Calu3 (cell line): ENCODE results near the gene ITGA2B. TPM values are rescaled to one million over a fixed set of nuclear protein-coding genes. Genes with fewer than 3 reads are reported as not detected.
"Not testable (repeated sequence)": the region's sequence is repeated elsewhere in the genome, so short reads cannot be mapped to it uniquely, and the experiment has no call there.

Experiments
- BruUV-seq: library from RNA; stranded (reverse); fragments of 400-500 nt; replicated peaks from 2 replicates; lab custom pipeline; 2021; lab: Mats Ljungman, UMichigan
- CTCF ChIA-PET: fragments of 300-600 bp; sonication (Branson Sonifier 250); formaldehyde crosslinking; loops from one replicate; lab custom pipeline; 2022; ENCODE audit warnings: antibody characterized with exemption; lab: Charles Lee
- DNase-seq: peaks from one replicate; pipeline ENCODE4 v3.0.0; 2022
- H3K27ac Mint-ChIP-seq: one replicate; pipeline ENCODE4 v1.8.0; 2022; ENCODE audit warnings: mixed read lengths; ENCODE audit not compliant: unreplicated experiment
- H3K27me3 Mint-ChIP-seq: one replicate; pipeline ENCODE4 v1.8.0; 2022; ENCODE audit warnings: mixed read lengths; ENCODE audit not compliant: unreplicated experiment
- H3K36me3 Mint-ChIP-seq: one replicate; pipeline ENCODE4 v1.8.0; 2022; ENCODE audit warnings: mild to moderate bottlenecking, moderate library complexity, mixed read lengths; ENCODE audit not compliant: insufficient read depth, unreplicated experiment
- H3K4me1 Mint-ChIP-seq: one replicate; pipeline ENCODE4 v1.8.0; 2022; ENCODE audit warnings: mild to moderate bottlenecking, low read depth, mixed read lengths; ENCODE audit not compliant: unreplicated experiment
- H3K4me3 Mint-ChIP-seq: one replicate; pipeline ENCODE4 v1.8.0; 2022; ENCODE audit warnings: mild to moderate bottlenecking, low read depth, moderate library complexity, mixed read lengths; ENCODE audit not compliant: unreplicated experiment
- H3K9me3 Mint-ChIP-seq: one replicate; pipeline ENCODE4 v1.8.0; 2022; ENCODE audit warnings: low read depth, mixed read lengths; ENCODE audit not compliant: unreplicated experiment
- intact Hi-C: fragments of 100-400 bp; cut with micrococcal nuclease; formaldehyde crosslinking; loops from one replicate; pipeline ENCODE4 v1.10.0; 2022; ENCODE audit not compliant: unreplicated experiment
- total RNA-seq: library from RNA; stranded (reverse); gene quantifications from 2 replicates; pipeline ENCODE4 v1.2.3, GENCODE V29; 2022
- TF ChIP-seq, protein P1 (sequence below): fragments of 200-600 bp; IDR thresholded peaks from one replicate; pipeline ENCODE4 v1.8.0; 2022; ENCODE audit warnings: antibody characterized with exemption; ENCODE audit not compliant: unreplicated experiment

The ITGA2B gene
- total RNA-seq, 1 experiment from 2014 or later, result 1.6 TPM

DNA sequence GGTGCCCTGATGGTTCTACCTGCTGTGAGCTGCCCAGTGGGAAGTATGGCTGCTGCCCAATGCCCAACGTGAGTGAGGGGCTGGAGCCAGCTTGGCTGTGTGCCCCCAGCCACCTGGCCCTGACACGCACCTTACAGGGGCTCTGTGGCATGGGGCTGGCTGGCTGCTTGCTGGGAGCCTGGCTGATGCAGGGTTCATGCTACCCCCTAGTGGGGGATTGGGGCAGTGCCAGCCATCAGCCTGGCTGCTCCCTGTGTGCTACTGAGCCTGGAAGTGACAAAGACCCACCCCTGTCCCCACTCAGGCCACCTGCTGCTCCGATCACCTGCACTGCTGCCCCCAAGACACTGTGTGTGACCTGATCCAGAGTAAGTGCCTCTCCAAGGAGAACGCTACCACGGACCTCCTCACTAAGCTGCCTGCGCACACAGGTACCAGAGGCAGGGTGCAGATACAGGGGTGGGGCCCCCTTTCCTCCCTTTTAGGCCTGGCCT, 38.7 kb downstream of the ITGA2B start:
- DNase-seq, result peak; percentile 90
- Mint-ChIP-seq H3K4me3 (no peak overlapping the region), H3K36me3 (peaks cover 18% of the 10 kb centered on the region), H3K27ac (no peak overlapping the region), H3K27me3 (peaks cover 9% of the 10 kb centered on the region), H3K9me3 (no peaks in the 10 kb centered on the region), H3K4me1 (peaks cover 8% of the 10 kb centered on the region)
- CTCF ChIA-PET, result interaction anchor here (0.6 to 2.2 kb wide), 4 partner anchors 10 to 129 kb away, joined by 3 to 5 read pairs (median 4); partner anchors contain the start of gene SLC25A39
- no TSS peak for BruUV-seq
- intact Hi-C loops, result no loop called here
- TF ChIP-seq, protein P1, sequence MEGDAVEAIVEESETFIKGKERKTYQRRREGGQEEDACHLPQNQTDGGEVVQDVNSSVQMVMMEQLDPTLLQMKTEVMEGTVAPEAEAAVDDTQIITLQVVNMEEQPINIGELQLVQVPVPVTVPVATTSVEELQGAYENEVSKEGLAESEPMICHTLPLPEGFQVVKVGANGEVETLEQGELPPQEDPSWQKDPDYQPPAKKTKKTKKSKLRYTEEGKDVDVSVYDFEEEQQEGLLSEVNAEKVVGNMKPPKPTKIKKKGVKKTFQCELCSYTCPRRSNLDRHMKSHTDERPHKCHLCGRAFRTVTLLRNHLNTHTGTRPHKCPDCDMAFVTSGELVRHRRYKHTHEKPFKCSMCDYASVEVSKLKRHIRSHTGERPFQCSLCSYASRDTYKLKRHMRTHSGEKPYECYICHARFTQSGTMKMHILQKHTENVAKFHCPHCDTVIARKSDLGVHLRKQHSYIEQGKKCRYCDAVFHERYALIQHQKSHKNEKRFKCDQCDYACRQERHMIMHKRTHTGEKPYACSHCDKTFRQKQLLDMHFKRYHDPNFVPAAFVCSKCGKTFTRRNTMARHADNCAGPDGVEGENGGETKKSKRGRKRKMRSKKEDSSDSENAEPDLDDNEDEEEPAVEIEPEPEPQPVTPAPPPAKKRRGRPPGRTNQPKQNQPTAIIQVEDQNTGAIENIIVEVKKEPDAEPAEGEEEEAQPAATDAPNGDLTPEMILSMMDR, result peak; percentile 97

DNA sequence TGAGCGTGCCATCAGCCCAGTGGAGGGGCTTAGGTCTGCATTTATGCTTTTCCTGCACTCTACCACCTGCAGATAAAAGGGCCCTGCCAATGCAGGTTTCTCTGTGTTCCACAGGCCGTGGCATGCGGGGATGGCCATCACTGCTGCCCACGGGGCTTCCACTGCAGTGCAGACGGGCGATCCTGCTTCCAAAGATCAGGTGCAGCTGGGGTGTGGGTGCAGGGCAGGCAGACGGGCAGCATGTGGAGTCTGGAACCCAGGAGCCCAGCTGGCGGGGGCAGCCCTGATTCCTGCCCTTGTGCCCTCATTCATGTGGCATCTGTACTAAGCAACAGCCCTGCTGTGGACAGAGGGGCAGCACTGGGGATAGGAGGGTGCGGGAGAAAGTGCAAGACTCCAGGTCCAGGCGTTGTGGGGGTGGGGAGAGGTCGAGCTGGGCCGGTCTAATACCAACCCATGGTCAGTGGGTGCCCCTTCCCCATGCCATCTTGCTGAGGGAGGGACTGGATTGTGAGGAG, 39.8 kb downstream of the ITGA2B start:
- TF ChIP-seq, protein P1, result no peak
- H3K4me3 Mint-ChIP-seq, result no peak overlapping the region
- no peak overlapping the region for H3K27ac Mint-ChIP-seq
- DNase-seq, result no peak
- no peaks in the 10 kb centered on the region for H3K27me3 Mint-ChIP-seq
- no TSS peak for BruUV-seq
- intact Hi-C loops, result loop anchor here (5.0 kb wide), 2 partner anchors 127 to 147 kb away; no protein-coding TSS in a partner anchor
- CTCF ChIA-PET, result interaction anchor here (0.6 to 1.8 kb wide), 2 partner anchors 18 to 478 kb away, joined by 3 to 5 read pairs; no protein-coding TSS in a partner anchor
- H3K36me3 Mint-ChIP-seq, result peaks cover 30% of the 10 kb centered on the region
- no peaks in the 10 kb centered on the region for H3K9me3 Mint-ChIP-seq
- H3K4me1 Mint-ChIP-seq, result peaks cover 11% of the 10 kb centered on the region

- intact Hi-C loops, result loop anchor here (5.0 kb wide), 2 partner anchors 127 to 147 kb away; no protein-coding TSS in a partner anchor
- Mint-ChIP-seq H3K27ac (no peak overlapping the region), H3K27me3 (no peaks in the 10 kb centered on the region), H3K4me3 (no peak overlapping the region), H3K4me1 (peaks cover 11% of the 10 kb centered on the region), H3K9me3 (no peaks in the 10 kb centered on the region), H3K36me3 (peaks cover 36% of the 10 kb centered on the region)
- no peak for DNase-seq
- TF ChIP-seq, protein P1, result no peak
- CTCF ChIA-PET, result interaction anchor here (1.8 kb wide), 1 partner anchor 18 kb away, joined by 5 read pairs; no protein-coding TSS in a partner anchor
- no TSS peak for BruUV-seq
These were observed 40.5 kb downstream of the ITGA2B start for GRCh38 chr17:44348988-44349364.

DNA sequence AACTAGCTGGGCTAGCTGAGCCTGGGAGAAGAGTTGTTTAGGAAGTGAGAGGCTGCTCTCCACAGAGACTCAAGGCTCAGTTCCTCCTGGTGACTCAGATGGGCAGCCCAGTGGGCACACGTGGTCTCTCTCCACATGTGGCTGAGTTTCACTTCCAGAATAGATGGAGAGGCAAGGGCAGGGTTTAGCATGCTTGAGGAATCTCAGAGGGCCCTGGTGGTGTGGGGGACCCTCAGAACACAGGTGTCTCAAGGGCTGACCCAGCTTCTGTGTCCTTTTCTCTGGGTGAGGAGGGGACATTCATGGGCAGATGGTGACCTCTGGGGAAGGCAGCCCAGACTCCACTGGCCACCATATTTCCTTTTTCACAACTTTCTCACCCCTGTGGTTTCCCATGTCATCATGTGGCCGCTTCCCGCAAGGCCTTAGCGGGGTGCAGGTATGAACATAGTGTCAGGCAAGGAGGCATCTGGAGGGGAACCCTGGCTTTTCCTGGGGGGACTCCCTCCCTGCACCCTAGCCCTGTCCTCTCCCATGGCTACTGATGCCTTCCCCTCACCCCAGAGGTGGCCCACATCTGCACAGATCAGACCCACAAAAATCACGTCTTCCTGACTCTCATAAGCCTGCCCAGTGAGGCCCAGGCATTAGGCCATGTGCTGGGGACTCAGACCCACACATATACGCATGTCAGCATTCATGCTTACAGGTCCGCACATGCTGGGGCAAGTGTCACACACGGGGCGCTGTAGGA, 41.0 kb downstream of the ITGA2B start:
- H3K4me3 Mint-ChIP-seq, result no peak overlapping the region
- TF ChIP-seq, protein P1, result no peak
- DNase-seq, result no peak
- no peaks in the 10 kb centered on the region for H3K27me3 Mint-ChIP-seq
- intact Hi-C loops, result loop anchor here (5.0 kb wide), 2 partner anchors 126 to 146 kb away; no protein-coding TSS in a partner anchor
- no peak overlapping the region for H3K27ac Mint-ChIP-seq
- BruUV-seq, result no TSS peak
- no peaks in the 10 kb centered on the region for H3K9me3 Mint-ChIP-seq
- CTCF ChIA-PET, result interaction anchor here (1.4 to 1.8 kb wide), 2 partner anchors 8 to 17 kb away, joined by 5 to 6 read pairs; no protein-coding TSS in a partner anchor
- H3K4me1 Mint-ChIP-seq, result peaks cover 11% of the 10 kb centered on the region
- H3K36me3 Mint-ChIP-seq, result peaks cover 36% of the 10 kb centered on the region

GRCh38 chr17:44347206-44348055, 42.0 kb downstream of the ITGA2B start:
- not testable (repeated sequence) for BruUV-seq, H3K27me3 Mint-ChIP-seq, DNase-seq, H3K4me3 Mint-ChIP-seq, H3K9me3 Mint-ChIP-seq, H3K27ac Mint-ChIP-seq
- Mint-ChIP-seq H3K4me1 (peaks cover 11% of the 10 kb centered on the region), H3K36me3 (peaks cover 29% of the 10 kb centered on the region)
- intact Hi-C loops, result loop anchor here (5.0 kb wide), 2 partner anchors 125 to 145 kb away; no protein-coding TSS in a partner anchor
- CTCF ChIA-PET, result interaction anchor here (1.4 kb wide), 1 partner anchor 9 kb away, joined by 6 read pairs; no protein-coding TSS in a partner anchor
